Measurements from ENCODE around the gene RBM20.
A peak's percentile ranks its signal among the peaks of the same experiment; 100 is the strongest.
"Not testable (repeated sequence)": the region's sequence is repeated elsewhere in the genome, so short reads cannot be mapped to it uniquely, and the experiment has no call there.

The RBM20 gene

GRCh38 chr10:110861476-110861875, 217.3 kb downstream of the RBM20 start:
- no peak for DNase-seq

- no peak for DNase-seq
Measured at GRCh38 chr10:110861930-110862649, 218.0 kb downstream of the RBM20 start.

DNA sequence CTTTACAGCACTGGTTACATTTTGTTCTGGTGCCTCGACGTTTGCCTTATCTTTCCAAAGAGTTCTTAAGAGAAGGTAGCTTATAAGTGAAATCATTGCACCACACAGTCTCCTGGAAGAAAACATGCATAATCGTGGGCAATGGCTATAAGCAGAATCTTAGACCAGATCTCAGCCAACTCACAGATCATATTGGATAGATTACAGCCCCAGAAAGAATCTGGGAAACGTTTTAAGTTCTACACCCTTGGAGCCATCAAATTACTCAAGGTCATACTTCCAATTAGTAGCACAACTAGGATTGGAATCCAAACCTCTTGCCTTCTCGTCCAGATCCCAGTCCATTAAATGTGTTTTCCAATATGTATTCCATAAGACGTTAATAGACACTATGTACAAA, 218.8 kb downstream of the RBM20 start:
- DNase-seq: no peak

DNA sequence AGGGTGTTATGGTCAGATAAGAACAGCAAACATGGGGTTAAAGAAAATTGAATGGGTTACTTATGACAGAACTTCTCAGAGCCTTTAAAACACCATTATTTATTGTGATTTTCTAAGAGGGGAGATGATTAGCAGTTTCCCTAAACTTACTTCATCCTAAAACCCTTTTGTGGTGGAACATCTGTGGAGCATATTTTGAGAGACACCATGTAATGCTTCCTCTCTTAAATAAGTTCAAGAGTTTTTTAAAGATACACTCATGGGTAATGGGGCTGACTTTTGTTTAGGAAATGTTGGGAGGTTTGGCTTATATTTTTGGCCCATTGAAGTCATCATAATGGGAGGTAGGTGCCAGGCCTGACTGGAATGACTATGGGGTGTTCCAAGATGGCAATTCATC, 219.2 kb downstream of the RBM20 start:
- no peak for DNase-seq

DNA sequence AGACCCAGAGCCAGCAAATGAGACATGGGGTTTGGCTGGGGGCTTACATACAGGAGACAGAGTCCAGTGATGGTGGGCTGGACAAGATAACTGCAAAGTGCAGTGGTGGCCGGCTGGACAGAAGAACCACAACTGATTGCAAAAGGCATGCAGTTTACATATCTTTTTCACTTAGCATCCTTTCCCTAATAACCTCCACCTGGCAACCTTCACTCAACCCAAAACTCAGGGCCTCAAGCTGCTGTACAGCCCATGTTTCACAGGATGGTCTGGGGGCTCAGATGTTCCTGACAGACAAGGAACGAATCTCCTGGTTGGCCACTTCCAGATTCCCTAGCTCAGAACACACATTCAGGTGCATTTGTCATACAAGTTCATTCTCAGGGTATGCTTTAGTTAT, 219.8 kb downstream of the RBM20 start:
- no peak for DNase-seq

DNA sequence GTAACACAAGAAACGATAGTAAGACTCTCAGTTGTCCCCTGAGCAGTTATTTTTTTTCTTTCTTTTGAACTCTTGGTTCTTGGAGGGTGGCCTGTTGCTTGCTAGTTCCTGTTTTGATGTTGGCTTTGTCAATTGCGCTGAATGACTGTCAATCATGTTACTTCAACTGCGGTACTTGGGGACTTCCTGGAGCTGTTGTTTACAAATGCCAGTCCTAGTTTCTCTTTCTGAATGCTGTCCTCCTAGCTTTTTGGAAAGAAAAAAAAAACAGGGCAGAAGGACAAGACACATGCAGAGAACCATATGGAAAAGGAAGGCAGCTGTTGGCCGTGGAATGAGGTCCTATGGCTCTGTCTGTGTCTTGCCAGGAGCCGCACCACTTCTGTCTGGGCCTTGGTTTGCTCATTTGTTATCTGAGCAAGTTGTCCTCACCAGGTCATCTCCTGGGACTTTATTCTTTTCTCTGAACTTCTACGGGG, 220.6 kb downstream of the RBM20 start:
- DNase-seq: peak; percentile 15

DNA sequence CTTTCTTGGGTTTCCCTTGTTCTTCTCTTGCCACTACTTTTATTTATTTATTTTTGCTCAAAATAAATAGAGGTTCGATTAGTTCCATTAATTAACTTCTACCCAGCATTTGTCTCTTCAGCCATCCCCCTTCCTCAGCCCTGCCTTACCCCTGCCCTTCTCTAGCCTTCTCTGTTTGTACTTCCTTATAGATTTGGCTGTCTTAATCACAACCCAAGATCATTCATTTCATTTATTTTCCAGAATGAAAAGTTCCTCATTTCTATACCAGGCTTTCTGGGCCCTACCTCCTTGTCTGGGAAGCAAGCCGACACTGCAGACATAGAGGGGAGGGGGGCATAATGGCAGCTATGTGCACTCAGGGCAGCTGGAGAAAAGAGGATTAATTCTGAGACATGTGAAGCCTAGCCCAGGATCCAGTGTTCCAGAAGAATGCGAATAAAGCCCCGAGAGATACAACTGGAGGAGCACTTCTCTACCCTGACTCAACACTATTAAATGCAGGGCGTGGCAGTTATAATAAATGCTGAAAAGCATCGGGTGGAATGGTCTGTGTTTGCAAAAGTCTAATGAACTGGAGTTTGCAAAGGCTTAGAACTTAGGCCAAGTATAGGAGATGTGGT, 221.2 kb downstream of the RBM20 start:
- DNase-seq: no peak

- no peak for DNase-seq
Measured at GRCh38 chr10:110865809-110866482, 221.8 kb downstream of the RBM20 start.

DNA sequence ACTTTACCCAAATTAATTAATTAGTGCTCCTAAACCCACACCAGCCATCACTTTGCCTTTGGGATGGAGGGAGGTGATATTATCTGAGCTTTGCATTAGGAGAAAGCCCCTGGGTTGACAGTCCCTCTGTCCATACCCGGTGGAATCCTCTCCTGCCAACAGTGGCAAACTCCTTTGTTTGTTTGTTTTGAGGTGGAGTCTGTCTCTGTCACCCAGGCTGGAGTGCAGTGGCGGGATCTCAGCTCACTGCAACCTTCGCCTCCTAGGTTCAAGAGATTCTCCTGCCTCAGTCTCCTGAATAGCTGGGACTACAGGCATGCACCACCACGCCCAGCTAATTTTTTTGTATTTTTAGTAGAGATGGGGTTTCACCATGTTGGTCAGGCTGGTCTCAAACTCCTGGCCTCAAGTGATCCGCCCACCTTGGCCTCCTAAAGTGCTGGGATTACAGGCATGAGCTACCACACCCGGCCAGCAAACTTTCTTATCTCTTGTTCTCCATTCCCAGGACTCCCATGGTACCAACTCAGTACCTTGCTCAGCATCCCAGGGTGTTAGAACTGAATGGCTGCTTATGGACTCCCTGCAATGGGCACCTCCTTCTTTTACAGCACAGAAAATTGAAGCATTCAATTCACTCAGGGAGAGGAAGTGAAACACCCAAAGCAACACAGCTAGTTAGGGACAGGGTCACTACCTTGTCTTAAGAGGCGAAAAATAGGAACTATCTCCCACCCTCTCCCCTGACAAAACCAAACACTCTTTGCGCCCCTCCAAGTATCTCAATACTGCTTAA, 223.1 kb downstream of the RBM20 start:
- not testable (repeated sequence) for DNase-seq

DNA sequence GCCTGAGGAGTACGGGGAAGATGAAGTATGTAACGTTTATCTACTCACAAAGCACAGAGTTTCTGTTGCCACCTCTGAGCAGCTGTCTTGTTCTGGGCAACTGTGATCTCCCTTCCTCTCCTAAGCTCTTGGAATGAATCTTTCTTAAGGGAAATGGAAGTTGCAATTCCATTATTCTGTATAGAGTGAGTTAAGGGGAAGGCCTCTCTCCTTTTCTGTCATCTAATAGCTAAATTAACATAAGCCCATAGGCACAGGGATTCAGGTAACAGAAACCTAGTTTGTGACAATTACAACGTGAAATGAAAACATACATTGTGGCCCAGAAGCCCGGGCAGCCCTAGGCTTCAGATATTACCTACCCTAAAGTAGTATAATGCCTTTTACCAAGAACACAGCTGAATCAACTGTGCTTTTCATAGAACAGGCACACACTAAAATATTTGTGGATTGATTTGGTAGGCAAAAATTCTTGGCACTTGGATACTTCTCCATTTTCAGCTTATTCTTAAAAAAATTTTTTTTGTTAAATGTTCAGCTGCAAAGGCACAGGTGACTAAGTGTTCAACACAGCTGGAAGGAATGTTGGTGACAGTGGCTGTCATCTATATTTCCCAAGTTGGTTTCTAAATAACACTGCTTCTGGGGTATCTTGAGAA, 223.8 kb downstream of the RBM20 start:
- DNase-seq: no peak

DNA sequence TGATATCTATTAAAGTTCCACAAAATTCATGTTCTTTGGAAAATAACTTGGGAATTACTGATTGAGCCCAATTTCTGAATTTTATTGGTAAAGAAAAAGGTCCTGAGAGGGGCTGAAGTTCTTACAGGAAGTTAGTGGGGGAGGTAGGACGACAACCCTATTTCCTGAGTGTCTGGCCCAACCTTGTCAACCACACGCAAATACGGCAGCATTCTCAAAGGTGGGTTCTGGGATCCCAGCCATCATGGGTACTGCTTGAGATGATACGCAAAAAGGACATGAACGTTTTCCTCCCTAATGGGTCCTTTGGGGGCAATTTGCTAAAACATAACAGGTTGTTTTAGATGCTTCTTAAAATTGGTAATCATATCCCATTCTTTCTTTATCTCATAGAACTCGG, 224.8 kb downstream of the RBM20 start:
- no peak for DNase-seq

GRCh38 chr10:110870823-110871297, 226.7 kb downstream of the RBM20 start:
- no peak for DNase-seq

- peak; percentile 99 for DNase-seq
Measured at GRCh38 chr10:110871298-110872084, 227.4 kb downstream of the RBM20 start, which contains the start of gene PDCD4. Gene PDCD4 (plus strand): TSS chr10:110871928. CDS start chr10:110876028, 4,100 bp downstream.

DNA sequence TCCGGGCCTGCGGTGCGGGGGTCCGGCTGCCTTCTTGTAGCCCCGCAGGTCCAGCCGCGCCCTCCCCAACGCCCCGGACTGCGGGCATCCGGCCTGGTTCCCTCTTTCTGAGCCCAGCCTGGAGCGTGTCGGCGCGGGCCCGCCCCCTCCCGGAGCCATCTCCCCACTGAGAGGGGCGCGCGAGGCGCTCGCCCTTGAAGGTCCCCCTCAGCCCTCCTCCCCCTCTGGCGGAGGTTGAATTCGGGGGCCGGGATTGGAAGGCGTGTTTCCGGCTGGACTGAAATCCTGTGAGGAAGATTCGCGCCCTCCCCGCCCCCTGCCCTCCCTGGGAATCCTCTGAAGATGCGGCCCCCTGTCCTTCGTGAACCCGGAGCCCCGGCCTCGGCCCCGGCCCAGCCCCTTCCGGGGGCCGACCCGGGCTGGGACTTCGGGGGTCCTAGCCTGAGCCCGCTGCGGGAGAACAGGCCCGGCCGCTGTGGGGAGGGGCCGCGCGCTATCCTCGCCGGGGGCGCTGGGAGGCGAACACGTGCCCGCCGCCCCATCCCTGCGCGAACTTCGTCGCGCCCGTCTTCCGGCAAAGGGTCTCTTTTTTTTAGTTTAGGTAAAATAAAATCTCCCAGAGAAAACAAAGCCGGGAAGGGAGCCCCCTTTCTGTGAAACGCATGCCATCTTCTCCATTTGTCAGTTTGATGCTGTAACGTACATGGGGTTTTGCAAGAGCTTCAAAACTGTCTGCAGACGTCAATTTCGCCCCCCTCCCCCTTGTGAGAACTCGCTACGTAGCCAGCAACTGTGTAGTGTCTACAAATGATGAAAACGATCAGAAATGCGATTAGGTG, 228.2 kb downstream of the RBM20 start:
- DNase-seq: peak; percentile 66

GRCh38 chr10:110872984-110873923, 229.1 kb downstream of the RBM20 start:
- DNase-seq: no peak

GRCh38 chr10:110873951-110874350, 229.8 kb downstream of the RBM20 start:
- DNase-seq: no peak

DNA sequence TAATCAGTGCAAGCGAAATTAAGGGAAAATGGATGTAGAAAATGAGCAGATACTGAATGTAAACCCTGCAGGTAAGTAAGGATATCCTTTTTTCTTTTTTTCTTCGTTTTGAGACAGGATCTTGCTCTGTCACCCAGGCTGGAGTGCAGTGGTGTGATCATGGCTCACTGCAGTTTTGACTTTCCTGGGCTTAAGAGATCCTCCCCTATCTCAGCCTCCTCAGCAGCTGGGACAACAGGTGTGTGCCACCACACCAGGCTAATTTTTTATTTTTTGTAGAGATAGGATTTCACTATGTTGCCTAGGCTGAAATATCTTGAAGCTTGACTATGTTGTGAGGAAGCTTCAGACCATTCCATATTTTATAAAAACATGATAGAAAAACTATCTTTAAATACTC, 231.9 kb downstream of the RBM20 start:
- DNase-seq: no peak

GRCh38 chr10:110876788-110877187, 232.7 kb downstream of the RBM20 start:
- DNase-seq: no peak

DNA sequence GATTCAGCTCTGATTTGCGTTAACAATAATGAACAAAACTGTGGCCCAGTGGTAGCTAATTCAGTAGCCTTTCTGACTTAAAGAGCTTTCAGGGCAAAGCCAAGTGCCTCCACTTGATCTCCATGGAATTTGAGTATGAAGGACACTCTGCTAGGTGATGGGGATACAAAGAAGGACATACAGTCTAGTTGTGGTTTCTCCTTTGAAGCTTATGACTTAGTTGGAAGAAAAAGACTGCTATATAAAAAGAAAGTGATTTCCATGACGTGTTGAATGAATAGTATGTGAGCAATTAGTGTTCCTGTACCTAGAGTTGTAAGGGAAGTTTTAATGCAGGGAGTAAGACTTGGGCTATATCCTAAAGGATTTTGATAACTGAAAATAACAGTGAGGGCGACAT, 235.9 kb downstream of the RBM20 start:
- DNase-seq: no peak

Data from midbrain (tissue), 1 donor.